IgD-negative memory B cell (primary cell): Measurements from ENCODE around the gene NOTUM. TPM values are rescaled to one million over a fixed set of nuclear protein-coding genes. Genes with fewer than 3 reads are reported as not detected.

Experiments
- H3K27ac Mint-ChIP-seq, 3 donors: one replicate each; pipeline ENCODE4 v1.8.0; 2020 to 2022; ENCODE audit warnings: mild to moderate bottlenecking in 3 of 3, mixed read lengths in 3 of 3, moderate library complexity in 1 of 3
- H3K27me3 Mint-ChIP-seq: one replicate; pipeline ENCODE4 v1.8.0; 2021; ENCODE audit warnings: mixed read lengths
- H3K36me3 Mint-ChIP-seq: one replicate; pipeline ENCODE4 v1.8.0; 2020; ENCODE audit warnings: mild to moderate bottlenecking, mixed read lengths
- H3K4me1 Mint-ChIP-seq, 3 donors: one replicate each; pipeline ENCODE4 v1.8.0; 2020 to 2022; ENCODE audit warnings: mixed read lengths in 3 of 3, mild to moderate bottlenecking in 1 of 3
- H3K4me3 Mint-ChIP-seq, 4 donors: one replicate each; pipeline ENCODE4 v1.8.0; 2020 to 2022; ENCODE audit warnings: mild to moderate bottlenecking in 4 of 4, mixed read lengths in 4 of 4, moderate library complexity in 3 of 4
- H3K9me3 Mint-ChIP-seq, 3 donors: one replicate each; pipeline ENCODE4 v1.8.0; 2020 to 2021; ENCODE audit warnings: mixed read lengths in 3 of 3, mild to moderate bottlenecking in 1 of 3
- polyA plus RNA-seq: library from polyadenylated mRNA; unstranded; fragments of 300-500 nt; fragmentation: Illumina TruSeq; gene quantifications from one replicate; pipeline ENCODE4 v1.2.3, GENCODE V29; 2021

NOTUM gene
- polyA plus RNA-seq, 1 donor from 2014 or later = not detected

GRCh38 chr17:81999976-82000802 lies 39.2 kb upstream of the NOTUM start:
- H3K9me3 Mint-ChIP-seq = no peaks in the 10 kb centered on the region
- no peaks in the 10 kb centered on the region for H3K4me1 Mint-ChIP-seq
- H3K36me3 Mint-ChIP-seq = no peaks in the 10 kb centered on the region
- H3K4me3 Mint-ChIP-seq = no peak overlapping the region
- H3K27me3 Mint-ChIP-seq = no peaks in the 10 kb centered on the region
- H3K27ac Mint-ChIP-seq = no peak overlapping the region

GRCh38 chr17:81999587-81999975 lies 38.6 kb upstream of the NOTUM start:
- H3K4me3 Mint-ChIP-seq = no peak overlapping the region
- H3K36me3 Mint-ChIP-seq = no peaks in the 10 kb centered on the region
- H3K27me3 Mint-ChIP-seq = no peaks in the 10 kb centered on the region
- no peak overlapping the region for H3K27ac Mint-ChIP-seq
- H3K9me3 Mint-ChIP-seq = no peaks in the 10 kb centered on the region
- no peaks in the 10 kb centered on the region for H3K4me1 Mint-ChIP-seq

DNA sequence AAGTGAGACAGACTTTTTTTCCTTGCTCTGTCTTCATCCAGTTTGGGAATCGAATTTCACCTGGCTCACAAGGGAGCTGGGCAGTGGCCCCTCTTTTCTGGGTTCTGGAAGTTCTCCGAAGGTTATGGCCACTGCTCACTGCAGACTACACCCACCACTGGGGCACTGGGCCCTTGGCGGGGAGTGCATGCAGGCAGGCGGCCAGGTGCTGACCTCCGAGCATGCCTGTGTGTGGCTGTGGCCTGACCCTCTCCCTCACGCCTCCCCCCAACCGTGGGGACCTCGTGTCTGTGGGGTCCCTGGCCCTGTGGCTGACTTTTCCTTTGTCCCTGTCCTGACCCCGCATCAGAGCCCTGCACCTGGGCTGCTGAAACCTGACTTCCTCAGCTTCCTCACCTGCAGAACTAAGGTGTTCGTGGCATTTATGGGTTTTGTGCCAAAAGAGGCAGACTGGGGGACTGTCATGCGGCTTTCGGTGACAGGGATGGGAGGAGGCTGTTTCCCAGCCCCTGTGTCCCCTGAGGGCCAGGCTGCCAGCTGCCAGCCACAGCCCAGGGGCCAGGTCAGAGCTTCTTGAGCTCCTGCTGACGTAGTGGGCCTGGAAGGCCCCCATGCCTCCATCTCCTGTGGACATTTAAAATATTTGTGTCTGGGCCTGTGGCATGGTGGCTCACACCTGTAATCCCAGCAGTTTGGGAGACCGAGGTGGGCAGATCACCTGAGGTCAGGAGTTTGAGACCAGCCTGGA lies 37.9 kb upstream of the NOTUM start:
- no peak overlapping the region for H3K27ac Mint-ChIP-seq
- no peaks in the 10 kb centered on the region for H3K36me3 Mint-ChIP-seq
- H3K4me3 Mint-ChIP-seq = no peak overlapping the region
- H3K4me1 Mint-ChIP-seq = no peaks in the 10 kb centered on the region
- no peaks in the 10 kb centered on the region for H3K9me3 Mint-ChIP-seq
- no peaks in the 10 kb centered on the region for H3K27me3 Mint-ChIP-seq

- Mint-ChIP-seq H3K27me3 (no peaks in the 10 kb centered on the region), H3K27ac (no peak overlapping the region), H3K4me1 (no peaks in the 10 kb centered on the region), H3K9me3 (no peaks in the 10 kb centered on the region), H3K36me3 (no peaks in the 10 kb centered on the region), H3K4me3 (no peak overlapping the region)
Observed at GRCh38 chr17:81998212-81998611, 37.2 kb upstream of the NOTUM start.

- H3K36me3 Mint-ChIP-seq = no peaks in the 10 kb centered on the region
- H3K27ac Mint-ChIP-seq = no peak overlapping the region
- H3K4me3 Mint-ChIP-seq = no peak overlapping the region
- no peaks in the 10 kb centered on the region for H3K27me3 Mint-ChIP-seq
- H3K4me1 Mint-ChIP-seq = no peaks in the 10 kb centered on the region
- no peaks in the 10 kb centered on the region for H3K9me3 Mint-ChIP-seq
Observed at GRCh38 chr17:81996757-81997441, 35.9 kb upstream of the NOTUM start.

DNA sequence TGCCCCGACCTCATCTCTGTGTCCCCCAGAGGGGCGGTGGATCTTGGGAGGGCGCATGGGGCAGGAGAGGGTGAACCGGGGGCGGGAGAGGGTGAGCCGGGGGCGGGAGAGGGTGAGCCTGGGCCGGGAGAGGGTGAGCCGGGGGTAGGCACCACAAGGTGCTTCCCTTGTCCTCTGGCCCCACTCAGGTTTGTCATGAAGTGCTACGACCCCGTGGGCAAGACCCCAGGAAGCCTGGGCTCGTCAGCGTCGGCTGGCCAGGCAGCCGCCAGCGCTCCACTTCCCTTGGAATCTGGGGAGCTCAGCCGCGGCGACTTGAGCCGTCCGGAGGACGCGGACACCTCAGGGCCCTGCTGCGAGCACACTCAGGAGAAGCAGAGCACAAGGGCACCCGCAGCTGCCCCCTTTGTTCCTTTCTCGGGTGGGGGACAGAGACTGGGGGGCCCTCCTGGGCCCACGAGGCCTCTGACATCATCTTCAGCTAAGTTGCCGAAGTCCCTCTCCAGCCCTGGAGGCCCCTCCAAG lies 35.3 kb upstream of the NOTUM start:
- H3K4me3 Mint-ChIP-seq = no peak overlapping the region
- no peaks in the 10 kb centered on the region for H3K27me3 Mint-ChIP-seq
- no peaks in the 10 kb centered on the region for H3K9me3 Mint-ChIP-seq
- H3K27ac Mint-ChIP-seq = no peak overlapping the region
- H3K4me1 Mint-ChIP-seq = peaks cover 0 to under 1% (median 0%) of the 10 kb centered on the region in 3 donors
- no peaks in the 10 kb centered on the region for H3K36me3 Mint-ChIP-seq

DNA sequence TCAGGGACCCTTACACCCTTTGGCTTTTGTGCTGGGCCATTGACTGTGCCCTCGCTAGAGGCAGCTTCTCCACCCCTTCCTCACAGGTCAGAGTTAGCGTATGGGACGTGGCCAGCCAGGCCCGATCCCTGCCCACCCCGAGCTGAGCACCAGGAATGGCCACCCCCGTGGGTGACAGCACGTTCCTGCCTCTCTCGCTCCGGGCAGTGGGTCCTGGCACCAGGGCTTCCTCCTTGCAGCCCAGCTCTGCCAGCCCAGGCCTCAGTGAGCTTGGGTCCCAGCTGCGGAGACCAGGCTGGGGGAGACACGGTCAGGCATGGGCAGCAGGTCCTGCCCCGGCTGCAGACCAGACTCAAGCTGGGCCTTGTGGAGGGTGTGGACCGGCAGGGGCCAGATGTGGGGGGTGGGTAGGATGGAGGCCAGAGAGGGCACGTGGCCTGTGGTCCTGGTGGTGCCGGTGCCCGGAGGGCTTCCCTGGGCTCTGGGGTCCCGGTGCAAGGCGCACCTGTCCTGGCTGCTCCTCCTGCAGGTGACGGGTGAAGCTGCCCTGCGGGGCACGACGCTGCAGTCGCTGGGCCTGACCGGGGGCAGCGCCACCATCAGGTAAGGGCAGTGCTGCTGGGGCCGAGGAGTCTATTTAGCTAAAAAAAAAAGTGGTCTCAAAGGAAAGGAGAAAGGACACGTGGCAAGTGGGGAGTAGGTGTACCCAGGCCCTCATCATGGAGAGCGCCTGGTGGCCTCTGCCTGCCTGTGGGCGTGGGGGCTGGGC lies 34.7 kb upstream of the NOTUM start:
- H3K27me3 Mint-ChIP-seq = no peaks in the 10 kb centered on the region
- H3K4me3 Mint-ChIP-seq = no peak overlapping the region
- peaks cover 0 to 3% (median 0%) of the 10 kb centered on the region in 3 donors for H3K4me1 Mint-ChIP-seq
- H3K27ac Mint-ChIP-seq = no peak overlapping the region
- no peaks in the 10 kb centered on the region for H3K9me3 Mint-ChIP-seq
- no peaks in the 10 kb centered on the region for H3K36me3 Mint-ChIP-seq

DNA sequence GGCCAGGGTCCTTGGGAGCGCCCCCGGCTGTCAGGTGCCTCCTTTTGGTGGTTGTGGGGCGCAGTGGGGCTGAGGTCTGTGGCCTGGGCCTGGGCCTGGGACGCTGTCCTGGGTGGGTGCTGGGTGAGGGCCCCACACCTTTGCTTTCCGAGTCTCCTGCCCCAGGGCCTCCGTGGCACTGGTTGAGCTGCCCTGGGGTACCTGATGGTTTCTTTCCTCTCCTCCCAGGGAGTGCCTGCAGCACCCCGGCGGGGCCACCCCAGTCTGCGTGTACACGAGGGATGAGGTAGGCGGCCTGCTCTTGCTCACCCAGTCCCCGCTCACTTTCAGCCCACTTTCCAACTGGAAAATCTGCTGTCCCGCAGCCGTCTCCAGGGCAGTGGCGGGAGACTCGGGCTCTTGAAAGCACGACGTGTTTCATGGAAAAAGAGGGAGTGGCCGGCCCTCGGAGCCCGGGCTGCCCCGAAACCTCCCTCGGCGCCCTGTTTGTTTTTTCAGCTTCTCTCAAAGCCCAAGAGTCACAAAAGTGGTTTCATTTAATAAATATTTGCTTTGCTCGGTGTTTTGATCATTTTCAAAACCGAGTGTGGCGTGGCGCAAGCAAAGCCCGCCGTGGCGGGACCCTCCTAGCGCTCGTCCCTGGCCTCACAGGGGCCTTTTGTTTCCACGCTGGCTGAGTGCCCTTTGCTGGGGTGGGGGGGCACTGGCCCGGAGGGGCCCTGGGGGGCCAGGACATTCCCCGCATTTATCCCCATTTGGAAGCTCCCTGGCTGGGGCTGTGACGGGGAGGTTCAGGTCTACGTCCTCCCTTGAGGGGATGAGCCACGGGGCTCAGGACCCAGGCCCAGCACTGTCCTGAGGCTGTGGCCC lies 33.8 kb upstream of the NOTUM start:
- H3K9me3 Mint-ChIP-seq = no peaks in the 10 kb centered on the region
- H3K27me3 Mint-ChIP-seq = no peaks in the 10 kb centered on the region
- no peak overlapping the region for H3K27ac Mint-ChIP-seq
- H3K4me3 Mint-ChIP-seq = no peak overlapping the region
- no peaks in the 10 kb centered on the region for H3K36me3 Mint-ChIP-seq
- H3K4me1 Mint-ChIP-seq = peaks cover 0 to 3% (median 0%) of the 10 kb centered on the region in 3 donors

- H3K27ac Mint-ChIP-seq = no peak overlapping the region
- H3K9me3 Mint-ChIP-seq = no peaks in the 10 kb centered on the region
- no peak overlapping the region for H3K4me3 Mint-ChIP-seq
- peaks cover 0 to 6% (median 0%) of the 10 kb centered on the region in 3 donors for H3K4me1 Mint-ChIP-seq
- no peaks in the 10 kb centered on the region for H3K27me3 Mint-ChIP-seq
- H3K36me3 Mint-ChIP-seq = no peaks in the 10 kb centered on the region
Observed at GRCh38 chr17:81993729-81994592, 33.0 kb upstream of the NOTUM start.

GRCh38 chr17:81992306-81993102 lies 31.5 kb upstream of the NOTUM start:
- H3K27me3 Mint-ChIP-seq = no peaks in the 10 kb centered on the region
- no peaks in the 10 kb centered on the region for H3K9me3 Mint-ChIP-seq
- no peak overlapping the region for H3K27ac Mint-ChIP-seq
- no peak overlapping the region for H3K4me3 Mint-ChIP-seq
- H3K36me3 Mint-ChIP-seq = no peaks in the 10 kb centered on the region
- H3K4me1 Mint-ChIP-seq = peaks cover 0 to 7% (median 0%) of the 10 kb centered on the region in 3 donors

DNA sequence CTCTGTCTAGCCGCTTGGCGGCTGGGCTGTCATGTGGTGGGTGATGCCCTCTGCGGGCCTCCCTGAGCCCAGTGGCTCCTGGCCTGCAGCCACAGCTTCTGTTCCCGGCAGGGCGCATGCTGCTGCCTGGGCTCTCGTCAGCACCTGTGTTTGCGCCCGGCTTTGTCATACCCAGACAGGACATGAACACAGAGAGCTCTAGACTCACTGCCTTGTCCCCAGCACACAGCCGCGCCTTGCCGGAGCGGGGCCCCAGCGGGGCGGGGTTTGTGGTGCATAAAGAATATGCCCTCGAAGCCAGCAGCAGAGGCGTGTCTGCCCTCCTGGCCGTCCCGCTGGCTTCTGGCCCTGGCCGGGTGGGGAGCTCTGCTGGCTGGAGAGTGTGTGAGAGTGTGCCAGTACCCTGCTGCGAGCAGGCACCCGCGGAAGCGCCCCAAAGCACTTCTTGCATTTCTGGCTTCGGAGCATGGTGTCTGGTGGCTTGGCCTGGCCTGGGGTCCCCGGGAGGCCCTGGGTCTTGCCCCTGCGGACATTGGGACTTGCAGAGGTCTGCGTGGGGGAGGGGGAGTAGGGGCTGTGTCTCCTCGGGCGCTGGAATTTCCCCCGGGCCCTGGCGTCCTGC lies 30.8 kb upstream of the NOTUM start:
- H3K9me3 Mint-ChIP-seq = no peaks in the 10 kb centered on the region
- H3K36me3 Mint-ChIP-seq = no peaks in the 10 kb centered on the region
- H3K27ac Mint-ChIP-seq = no peak overlapping the region
- no peak overlapping the region for H3K4me3 Mint-ChIP-seq
- H3K4me1 Mint-ChIP-seq = peaks cover 0 to 7% (median 0%) of the 10 kb centered on the region in 3 donors
- H3K27me3 Mint-ChIP-seq = no peaks in the 10 kb centered on the region
